Endothelial cell (in vitro differentiated cells): Measurements from ENCODE around the gene MCOLN2. TPM values are rescaled to one million over a fixed set of nuclear protein-coding genes. Genes with fewer than 3 reads are reported as not detected.

Experiments used
- DNase-seq: peaks from one replicate; pipeline ENCODE4 v3.0.0; 2021; ENCODE audit warnings: low spot score
- H3K27ac Mint-ChIP-seq: one replicate; pipeline ENCODE4 v1.8.0; 2021; ENCODE audit warnings: mixed read lengths, inconsistent platforms; ENCODE audit not compliant: unreplicated experiment
- H3K27me3 Mint-ChIP-seq: one replicate; pipeline ENCODE4 v1.8.0; 2021; ENCODE audit warnings: mild to moderate bottlenecking, moderate library complexity, mixed read lengths, inconsistent platforms; ENCODE audit not compliant: unreplicated experiment
- H3K36me3 Mint-ChIP-seq: one replicate; pipeline ENCODE4 v1.8.0; 2021; ENCODE audit warnings: mild to moderate bottlenecking, low read depth, mixed read lengths, inconsistent platforms; ENCODE audit not compliant: unreplicated experiment
- H3K4me1 Mint-ChIP-seq: one replicate; pipeline ENCODE4 v1.8.0; 2021; ENCODE audit warnings: mild to moderate bottlenecking, mixed read lengths, inconsistent platforms; ENCODE audit not compliant: unreplicated experiment
- H3K4me3 Mint-ChIP-seq: one replicate; pipeline ENCODE4 v1.8.0; 2021; ENCODE audit warnings: mild to moderate bottlenecking, mixed read lengths, inconsistent platforms; ENCODE audit not compliant: unreplicated experiment
- H3K9me3 Mint-ChIP-seq: one replicate; pipeline ENCODE4 v1.8.0; 2021; ENCODE audit warnings: mixed read lengths, inconsistent platforms; ENCODE audit not compliant: unreplicated experiment
- total RNA-seq: library from RNA; stranded (reverse); fragmentation: NEBNext Ultra II Directional; extraction: Animal tissue kit (Norgen Biotek cat#: 25700); gene quantifications from one replicate; pipeline ENCODE4 v1.2.1, GENCODE V29; 2021; ENCODE audit not compliant: unreplicated experiment
- TF ChIP-seq, protein P1 (sequence below): fragments of 200-600 bp; sonication (generic); IDR thresholded peaks from one replicate; pipeline ENCODE4 v1.5.0; 2021; ENCODE audit warnings: antibody characterized with exemption; ENCODE audit not compliant: unreplicated experiment

MCOLN2 gene
- total RNA-seq, 1 donor from 2014 or later = 0.64 TPM

DNA sequence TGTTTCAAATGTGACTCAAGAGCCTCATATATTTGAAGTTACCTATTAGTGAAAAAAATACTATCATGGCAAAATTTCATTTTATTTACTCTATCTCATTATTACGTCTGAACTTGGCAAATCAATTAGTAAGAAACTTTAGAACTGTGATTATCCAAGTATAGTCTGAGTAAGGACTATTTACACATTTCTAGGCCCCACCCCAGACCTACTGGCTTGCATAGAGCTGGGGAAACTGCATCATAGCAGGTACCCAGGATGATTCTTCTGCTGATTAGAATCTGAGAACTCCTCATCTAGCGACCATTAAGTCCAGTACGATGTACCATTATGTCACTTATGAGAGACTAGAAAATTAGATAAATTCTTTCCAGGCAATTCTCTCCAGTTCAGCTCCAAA lies 31.2 kb upstream of the MCOLN2 start:
- H3K9me3 Mint-ChIP-seq = no peaks in the 10 kb centered on the region
- peaks cover 2% of the 10 kb centered on the region for H3K27me3 Mint-ChIP-seq
- H3K36me3 Mint-ChIP-seq = no peaks in the 10 kb centered on the region
- no peak overlapping the region for H3K4me3 Mint-ChIP-seq
- DNase-seq = no peak
- no peak overlapping the region for H3K27ac Mint-ChIP-seq
- TF ChIP-seq, protein P1, sequence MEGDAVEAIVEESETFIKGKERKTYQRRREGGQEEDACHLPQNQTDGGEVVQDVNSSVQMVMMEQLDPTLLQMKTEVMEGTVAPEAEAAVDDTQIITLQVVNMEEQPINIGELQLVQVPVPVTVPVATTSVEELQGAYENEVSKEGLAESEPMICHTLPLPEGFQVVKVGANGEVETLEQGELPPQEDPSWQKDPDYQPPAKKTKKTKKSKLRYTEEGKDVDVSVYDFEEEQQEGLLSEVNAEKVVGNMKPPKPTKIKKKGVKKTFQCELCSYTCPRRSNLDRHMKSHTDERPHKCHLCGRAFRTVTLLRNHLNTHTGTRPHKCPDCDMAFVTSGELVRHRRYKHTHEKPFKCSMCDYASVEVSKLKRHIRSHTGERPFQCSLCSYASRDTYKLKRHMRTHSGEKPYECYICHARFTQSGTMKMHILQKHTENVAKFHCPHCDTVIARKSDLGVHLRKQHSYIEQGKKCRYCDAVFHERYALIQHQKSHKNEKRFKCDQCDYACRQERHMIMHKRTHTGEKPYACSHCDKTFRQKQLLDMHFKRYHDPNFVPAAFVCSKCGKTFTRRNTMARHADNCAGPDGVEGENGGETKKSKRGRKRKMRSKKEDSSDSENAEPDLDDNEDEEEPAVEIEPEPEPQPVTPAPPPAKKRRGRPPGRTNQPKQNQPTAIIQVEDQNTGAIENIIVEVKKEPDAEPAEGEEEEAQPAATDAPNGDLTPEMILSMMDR = no peak
- H3K4me1 Mint-ChIP-seq = no peaks in the 10 kb centered on the region

- Mint-ChIP-seq H3K27me3 (peaks cover 2% of the 10 kb centered on the region), H3K36me3 (no peaks in the 10 kb centered on the region), H3K27ac (no peak overlapping the region), H3K4me3 (no peak overlapping the region), H3K4me1 (no peaks in the 10 kb centered on the region), H3K9me3 (no peaks in the 10 kb centered on the region)
- TF ChIP-seq, protein P1 = no peak
- DNase-seq = no peak
Measured at GRCh38 chr1:85027242-85027983, 30.5 kb upstream of the MCOLN2 start.

DNA sequence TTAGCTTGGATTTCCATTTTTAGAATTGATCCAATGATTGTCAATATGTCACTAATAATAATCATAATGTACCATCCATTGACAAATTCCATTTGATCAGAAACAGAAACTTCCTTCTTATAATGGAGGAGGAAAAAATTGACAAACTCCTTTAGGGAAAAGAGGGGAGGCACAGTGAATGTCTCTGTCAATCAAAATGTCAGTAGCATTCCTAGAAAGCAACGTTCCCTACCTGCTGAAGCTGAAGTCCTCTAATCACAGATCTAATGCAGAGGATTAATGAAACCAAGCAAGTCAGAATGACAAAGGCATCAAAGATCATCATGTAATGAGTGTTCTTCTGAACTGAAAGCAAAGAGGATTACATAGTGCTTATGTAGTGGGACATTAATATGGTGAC lies 29.0 kb upstream of the MCOLN2 start:
- Mint-ChIP-seq H3K9me3 (no peaks in the 10 kb centered on the region), H3K27ac (no peak overlapping the region), H3K27me3 (peaks cover 2% of the 10 kb centered on the region), H3K4me3 (no peak overlapping the region), H3K4me1 (no peaks in the 10 kb centered on the region), H3K36me3 (no peaks in the 10 kb centered on the region)
- TF ChIP-seq, protein P1 = no peak
- no peak for DNase-seq

- Mint-ChIP-seq H3K9me3 (no peaks in the 10 kb centered on the region), H3K36me3 (no peaks in the 10 kb centered on the region), H3K4me1 (no peaks in the 10 kb centered on the region), H3K27me3 (peaks cover 2% of the 10 kb centered on the region), H3K4me3 (no peak overlapping the region), H3K27ac (no peak overlapping the region)
- no peak for DNase-seq
- TF ChIP-seq, protein P1 = no peak
Measured at GRCh38 chr1:85024736-85025135, 27.8 kb upstream of the MCOLN2 start.

- peaks cover 2% of the 10 kb centered on the region for H3K27me3 Mint-ChIP-seq
- no peaks in the 10 kb centered on the region for H3K9me3 Mint-ChIP-seq
- H3K4me3 Mint-ChIP-seq = no peak overlapping the region
- no peaks in the 10 kb centered on the region for H3K4me1 Mint-ChIP-seq
- no peak for DNase-seq
- H3K27ac Mint-ChIP-seq = no peak overlapping the region
- TF ChIP-seq, protein P1 = no peak
- no peaks in the 10 kb centered on the region for H3K36me3 Mint-ChIP-seq
Measured at GRCh38 chr1:85022700-85023099, 25.8 kb upstream of the MCOLN2 start.
